Sigmoid colon (tissue), 7 donors: ENCODE results near the gene ZNF695. TPM values are rescaled to one million over a fixed set of nuclear protein-coding genes. Genes with fewer than 3 reads are reported as not detected.

Source experiments
- DNase-seq: peaks from one replicate; pipeline ENCODE4 v3.0.0-alpha.2; 2019
- H3K27ac ChIP-seq, 4 donors: fragments of 200-600 bp; sonication (generic); one replicate each; pipeline ENCODE4 v1.5.1; 2016 to 2019; ENCODE audit warnings: mild to moderate bottlenecking in 1 of 4
- H3K27me3 ChIP-seq, 3 donors: fragments of 200-600 bp; sonication (generic); one replicate each; pipeline ENCODE4 v1.5.1; 2019; ENCODE audit warnings: mild to moderate bottlenecking in 1 of 3
- H3K36me3 ChIP-seq, 4 donors: fragments of 200-600 bp; sonication (generic); one replicate each; pipeline ENCODE4 v1.5.1; 2016 to 2019
- H3K4me1 ChIP-seq, 4 donors: fragments of 200-600 bp; sonication (generic); one replicate each; pipeline ENCODE4 v1.5.1; 2017 to 2019
- H3K4me3 ChIP-seq, 4 donors: fragments of 200-600 bp; sonication (generic); one replicate each; pipeline ENCODE4 v1.5.1; 2017 to 2019; ENCODE audit warnings: mild to moderate bottlenecking in 2 of 4, moderate library complexity in 1 of 4
- H3K9me3 ChIP-seq, 4 donors: fragments of 200-600 bp in 3 of 4; sonication (generic) in 3 of 4; one replicate each; pipeline versions ENCODE4 v1.5.1 to v1.6.1; 2013 to 2019
- EP300 ChIP-seq, 4 donors: sonication (generic); formaldehyde crosslinking; IDR thresholded peaks; one replicate each; pipeline ENCODE4 v1.6.1; 2017; ENCODE audit warnings: antibody characterized with exemption in 4 of 4
- POLR2A ChIP-seq, 2 donors: fragments of 450-650 bp; IDR thresholded peaks; one replicate each; pipeline ENCODE4 v1.6.1; 2016; ENCODE audit warnings: antibody characterized with exemption in 2 of 2, mild to moderate bottlenecking in 2 of 2, moderate library complexity in 2 of 2
- POLR2AphosphoS5 ChIP-seq, 4 donors: sonication (generic); formaldehyde crosslinking; IDR thresholded peaks; one replicate each; pipeline ENCODE4 v1.6.1; 2017; ENCODE audit warnings: antibody characterized with exemption in 4 of 4
- WGBS, 2 donors: extraction: QIAGEN DNeasy Blood & Tissue Kit; methylation state at CpG; one replicate each; pipeline ENCODE4 v1.1.7; 2013; 5-methylcytosine and 5-hydroxymethylcytosine counted together
- intact Hi-C: fragments of 100-400 bp; cut with DNase I; formaldehyde crosslinking; loops from one replicate; pipeline ENCODE4 v1.15.1; 2023
- polyA plus RNA-seq, 3 donors: library from polyadenylated mRNA; stranded (reverse); fragments of 200-250 nt; gene quantifications; one replicate each; pipeline ENCODE4 v1.2.3, GENCODE V29; 2013
- total RNA-seq, 4 donors: library from RNA; depleted of rRNA; stranded (reverse); fragments of >200 nt; gene quantifications; one replicate each; pipeline ENCODE4 v1.1.0, GENCODE V29; 2016
- TF ChIP-seq, protein P1 (sequence below), 4 experiments: fragments of 450-650 bp in 3 of 4; fragments of 200-600 bp in 1 of 4; IDR thresholded peaks; one replicate each; pipeline ENCODE4 v1.5.1; 2016 to 2019; ENCODE audit warnings: antibody characterized with exemption in 4 of 4, mild to moderate bottlenecking in 3 of 4, moderate library complexity in 2 of 4
- donor health status: healthy with polysubstance abuse.
- donor health status: Bipolar disorder and iron deficiency.
- donor health status: healthy.

ZNF695 gene
- under 1 TPM in 1 of 4 donors, not detected in 3; 0.14 TPM for total RNA-seq
- polyA plus RNA-seq = 1 to 10 TPM in 2 of 3 donors, under 1 TPM in 1; under 0.01 to 1.4 (median 1.2) TPM

DNA sequence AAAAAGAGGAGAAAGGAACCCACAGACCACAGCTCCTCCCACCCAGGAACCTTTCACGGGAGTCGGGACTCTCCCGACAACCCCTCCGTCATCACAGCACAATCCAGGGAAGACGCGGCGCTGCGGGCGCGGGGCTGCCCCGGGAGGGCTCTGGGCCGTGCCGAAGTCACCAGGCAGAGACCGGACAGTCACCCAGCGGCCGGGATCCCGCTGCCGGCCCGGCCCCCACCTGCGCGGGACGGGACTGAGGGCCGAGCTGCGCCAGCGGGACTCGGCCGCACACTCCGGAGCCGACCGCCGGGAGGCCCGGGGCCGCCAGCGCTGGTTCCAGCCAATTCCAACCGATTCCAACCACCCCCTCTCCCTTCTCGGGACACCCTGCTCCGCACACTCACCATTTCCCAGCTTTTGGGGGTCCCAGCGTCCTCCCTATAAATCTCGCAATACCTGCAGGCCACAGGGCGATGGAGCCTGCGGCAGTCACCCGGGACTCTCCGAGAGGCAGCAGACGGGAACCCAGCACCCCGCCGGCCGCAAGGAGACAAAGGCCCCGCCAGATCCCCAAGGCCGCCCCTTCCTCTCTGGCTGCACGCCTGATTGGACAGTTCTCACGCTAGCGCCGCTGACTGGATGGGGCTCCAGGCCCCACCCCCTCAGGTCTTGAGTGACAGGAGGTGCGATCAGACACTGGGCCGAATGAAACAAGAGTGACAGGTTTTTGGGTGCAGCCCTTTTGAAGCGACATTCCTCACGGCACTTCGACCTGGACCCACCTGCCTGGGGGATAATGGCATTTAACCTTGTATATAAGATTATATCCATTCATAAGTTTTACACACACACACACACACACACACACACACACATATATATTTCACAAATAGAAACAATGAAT, at the start of gene ZNF695:
Gene ZNF695 (minus strand): TSS at position 547 of the 895 bp plus-strand sequence. CDS start 149 bp downstream, at position 398.
- peaks cover 0 to 7% (median 6%) of the 10 kb centered on the region in 4 donors for H3K4me1 ChIP-seq

DNA sequence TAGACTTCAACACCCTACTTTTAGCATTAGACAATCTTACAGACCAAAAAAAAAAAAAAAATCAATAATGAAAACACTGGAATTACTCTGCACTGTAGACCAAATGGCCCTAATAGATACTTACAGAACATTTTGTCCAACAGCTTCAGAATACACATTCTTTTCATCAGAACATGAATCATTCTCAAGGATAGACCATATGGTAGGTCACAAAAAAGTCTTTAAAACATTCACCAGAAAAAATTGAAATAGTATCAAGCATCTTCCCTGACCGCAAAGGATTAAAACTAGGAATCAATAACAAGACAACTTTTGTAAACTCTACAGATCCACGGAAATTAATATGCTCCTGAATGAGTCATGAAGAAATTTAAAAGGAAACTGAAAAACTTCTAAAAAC, 48.2 kb upstream of the ZNF695 start:
- no peak for DNase-seq
- H3K36me3 ChIP-seq = no peaks in the 10 kb centered on the region
- H3K4me3 ChIP-seq = no peak overlapping the region
- intact Hi-C loops = no loop called here
- WGBS, 2 donors = 92 to 93% methylated on average over 2 of the region's 2 CpGs
- H3K9me3 ChIP-seq = peaks cover 0 to 10% (median 0%) of the 10 kb centered on the region in 4 donors
- TF ChIP-seq EP300 (IDR thresholded peaks at IDR 0.05) (no peak), POLR2AphosphoS5 (IDR thresholded peaks at IDR 0.05) (no peak), POLR2A (IDR thresholded peaks at IDR 0.05) (no peak)
- TF ChIP-seq, protein P1, sequence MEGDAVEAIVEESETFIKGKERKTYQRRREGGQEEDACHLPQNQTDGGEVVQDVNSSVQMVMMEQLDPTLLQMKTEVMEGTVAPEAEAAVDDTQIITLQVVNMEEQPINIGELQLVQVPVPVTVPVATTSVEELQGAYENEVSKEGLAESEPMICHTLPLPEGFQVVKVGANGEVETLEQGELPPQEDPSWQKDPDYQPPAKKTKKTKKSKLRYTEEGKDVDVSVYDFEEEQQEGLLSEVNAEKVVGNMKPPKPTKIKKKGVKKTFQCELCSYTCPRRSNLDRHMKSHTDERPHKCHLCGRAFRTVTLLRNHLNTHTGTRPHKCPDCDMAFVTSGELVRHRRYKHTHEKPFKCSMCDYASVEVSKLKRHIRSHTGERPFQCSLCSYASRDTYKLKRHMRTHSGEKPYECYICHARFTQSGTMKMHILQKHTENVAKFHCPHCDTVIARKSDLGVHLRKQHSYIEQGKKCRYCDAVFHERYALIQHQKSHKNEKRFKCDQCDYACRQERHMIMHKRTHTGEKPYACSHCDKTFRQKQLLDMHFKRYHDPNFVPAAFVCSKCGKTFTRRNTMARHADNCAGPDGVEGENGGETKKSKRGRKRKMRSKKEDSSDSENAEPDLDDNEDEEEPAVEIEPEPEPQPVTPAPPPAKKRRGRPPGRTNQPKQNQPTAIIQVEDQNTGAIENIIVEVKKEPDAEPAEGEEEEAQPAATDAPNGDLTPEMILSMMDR (IDR thresholded peaks at IDR 0.05) = no peak
- H3K27ac ChIP-seq = no peak overlapping the region
- no peaks in the 10 kb centered on the region for H3K27me3 ChIP-seq
- peaks cover 0 to 14% (median 10%) of the 10 kb centered on the region in 4 donors for H3K4me1 ChIP-seq

More for the DNA sequence above, at the start of gene ZNF695:
- WGBS, 2 donors = 1% methylated on average over 58 of the region's 58 CpGs
- TF ChIP-seq POLR2A (IDR thresholded peaks at IDR 0.05) (no peak), POLR2AphosphoS5 (IDR thresholded peaks at IDR 0.05) (peak in 1 of 4 donors; percentile 22)
- Histone ChIP-seq H3K36me3 (no peaks in the 10 kb centered on the region), H3K27ac (peak within 1 kb of the TSS in 1 of 4 donors; percentile 18), H3K9me3 (peaks cover 0 to 7% (median 1%) of the 10 kb centered on the region in 4 donors), H3K27me3 (peaks cover 0 to 9% (median 8%) of the 10 kb centered on the region in 3 donors), H3K4me3 (peak within 1 kb of the TSS; percentile 30 to 71 (median 50))
- intact Hi-C loops = no loop called here
- peak; percentile 80 for DNase-seq

DNA sequence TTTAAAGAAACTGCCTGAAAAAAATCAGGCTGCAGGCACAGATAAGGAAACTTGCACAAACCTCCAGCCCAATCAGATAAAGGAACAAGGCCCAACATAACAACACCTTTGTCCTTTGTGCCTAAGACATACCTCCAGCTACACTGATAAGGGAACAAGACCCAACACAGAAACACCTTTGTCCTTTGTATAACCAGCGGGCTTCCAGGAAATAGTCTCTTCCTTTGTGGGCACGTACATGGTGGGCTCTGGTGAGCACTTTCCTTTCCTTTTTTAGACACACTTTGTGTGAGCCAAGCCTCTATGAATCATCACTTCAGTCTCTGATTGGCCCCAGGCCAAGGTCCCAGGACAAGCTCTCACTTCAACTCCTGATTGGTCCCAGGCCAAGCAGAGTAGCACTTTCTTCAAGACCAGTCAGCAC, 47.1 kb upstream of the ZNF695 start:
- peaks cover 0 to 8% (median 0%) of the 10 kb centered on the region in 4 donors for H3K9me3 ChIP-seq
- peaks cover 0 to 14% (median 10%) of the 10 kb centered on the region in 4 donors for H3K4me1 ChIP-seq
- intact Hi-C loops = no loop called here
- H3K4me3 ChIP-seq = no peak overlapping the region
- no peaks in the 10 kb centered on the region for H3K36me3 ChIP-seq
- no peak for DNase-seq
- no peak overlapping the region for H3K27ac ChIP-seq
- TF ChIP-seq EP300 (IDR thresholded peaks at IDR 0.05) (no peak), POLR2A (IDR thresholded peaks at IDR 0.05) (no peak), POLR2AphosphoS5 (IDR thresholded peaks at IDR 0.05) (no peak)
- TF ChIP-seq, protein P1 (IDR thresholded peaks at IDR 0.05) = no peak
- WGBS, 2 donors = 46 to 69% methylated on average over 2 of the region's 2 CpGs
- no peaks in the 10 kb centered on the region for H3K27me3 ChIP-seq

DNA sequence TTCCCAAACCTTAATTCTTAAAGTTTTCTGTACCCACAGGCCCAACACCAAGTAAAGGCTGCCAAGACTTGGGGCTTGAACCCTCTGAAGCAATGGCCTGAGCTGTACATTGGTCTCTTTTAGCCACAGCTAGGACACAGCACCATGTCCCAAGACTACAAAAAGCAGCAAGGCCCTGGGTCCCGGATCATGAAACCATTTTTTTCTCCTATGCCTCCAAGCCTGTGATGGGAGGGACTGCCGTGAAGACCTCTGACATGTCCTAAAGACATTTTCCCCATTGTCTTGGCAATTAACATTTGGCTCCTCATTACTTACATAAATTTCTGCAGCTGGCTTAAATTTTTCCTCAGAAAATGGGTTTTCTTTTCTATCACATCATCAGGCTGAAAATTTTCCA, 39.8 kb upstream of the ZNF695 start:
- H3K27ac ChIP-seq = no peak overlapping the region
- no peaks in the 10 kb centered on the region for H3K27me3 ChIP-seq
- H3K9me3 ChIP-seq = peaks cover 0 to 38% (median under 1%) of the 10 kb centered on the region in 4 donors
- no peak for DNase-seq
- TF ChIP-seq EP300 (IDR thresholded peaks at IDR 0.05) (no peak), POLR2AphosphoS5 (IDR thresholded peaks at IDR 0.05) (no peak), POLR2A (IDR thresholded peaks at IDR 0.05) (no peak)
- no peak overlapping the region for H3K4me3 ChIP-seq
- peaks cover 0 to 8% (median 0%) of the 10 kb centered on the region in 4 donors for H3K4me1 ChIP-seq
- WGBS, 2 donors = 98% methylated on average over 2 of the region's 2 CpGs
- H3K36me3 ChIP-seq = no peaks in the 10 kb centered on the region
- intact Hi-C loops = no loop called here

DNA sequence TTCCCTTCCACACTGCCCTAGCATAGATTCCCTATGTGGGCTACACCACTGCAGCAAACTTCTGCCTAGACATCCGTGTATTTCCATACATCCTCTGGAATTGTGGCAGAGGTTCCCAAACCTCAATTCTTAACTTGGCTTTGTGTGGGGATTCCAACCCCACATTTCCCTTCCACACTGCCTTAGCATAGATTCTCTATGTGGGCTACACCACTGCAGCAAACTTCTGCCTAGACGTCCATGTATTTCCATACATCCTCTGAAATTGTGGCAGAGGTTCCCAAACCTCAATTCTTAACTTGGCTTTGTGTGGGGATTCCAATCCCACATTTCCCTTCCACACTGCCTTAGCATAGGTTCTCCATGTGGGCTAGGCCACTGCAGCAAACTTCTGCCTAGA, 39.4 kb upstream of the ZNF695 start:
- Histone ChIP-seq H3K4me1 (peaks cover 0 to 8% (median 0%) of the 10 kb centered on the region in 4 donors), H3K4me3 (no peak overlapping the region), H3K36me3 (no peaks in the 10 kb centered on the region), H3K9me3 (peaks cover 0 to 43% (median under 1%) of the 10 kb centered on the region in 4 donors), H3K27me3 (no peaks in the 10 kb centered on the region), H3K27ac (no peak overlapping the region)
- no peak for DNase-seq
- intact Hi-C loops = no loop called here
- no peak for TF ChIP-seq POLR2A (IDR thresholded peaks at IDR 0.05)
- WGBS, 2 donors = 96 to 97% methylated on average over 2 of the region's 2 CpGs

DNA sequence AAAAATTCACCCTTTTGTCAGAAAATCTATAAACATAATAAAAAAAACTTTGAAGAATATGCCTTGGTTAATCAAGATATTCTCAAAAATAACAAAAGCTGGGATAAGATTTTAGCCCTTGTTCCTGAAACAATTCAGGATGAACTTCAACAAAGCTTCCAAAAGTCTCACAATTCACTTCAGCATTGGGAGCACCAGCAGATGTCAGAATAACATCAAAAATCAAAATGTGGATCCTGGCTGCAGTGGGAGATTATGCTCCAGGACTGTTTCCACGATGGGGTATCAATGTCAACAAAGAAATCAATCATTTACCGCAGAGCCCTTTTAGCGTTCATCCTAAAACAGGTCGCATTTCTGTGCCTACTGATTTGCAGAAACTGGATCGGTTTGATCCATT, 35.5 kb upstream of the ZNF695 start:
- H3K9me3 ChIP-seq = peaks cover 0 to 48% (median 3%) of the 10 kb centered on the region in 4 donors
- H3K4me1 ChIP-seq = peaks cover 0 to 8% (median 0%) of the 10 kb centered on the region in 4 donors
- no peak overlapping the region for H3K27ac ChIP-seq
- WGBS, 2 donors = 94 to 96% methylated on average over 5 of the region's 5 CpGs
- no peaks in the 10 kb centered on the region for H3K27me3 ChIP-seq
- DNase-seq = no peak
- H3K36me3 ChIP-seq = peaks cover 0 to 10% (median 2%) of the 10 kb centered on the region in 4 donors
- TF ChIP-seq, protein P1 (IDR thresholded peaks at IDR 0.05) = peak in 1 of 4 experiments; percentile 10
- TF ChIP-seq POLR2AphosphoS5 (IDR thresholded peaks at IDR 0.05) = no peak
- intact Hi-C loops = no loop called here
- no peak overlapping the region for H3K4me3 ChIP-seq
